HL-60 (cell line): Measurements from ENCODE around the gene SPOCK2.
A peak's percentile ranks its signal among the peaks of the same experiment; 100 is the strongest.

Experiments
- DNase-seq, 2 experiments: peaks; one replicate each; pipeline ENCODE4 v3.0.0-alpha.2; 2010 to 2020; ENCODE audit warnings: low read depth in 1 of 2, low spot score in 1 of 2
- H3K27ac ChIP-seq: fragments of 250-450 bp; sonication (Bioruptor Pico); replicated peaks from 2 replicates; pipeline ENCODE4 v1.5.1; 2020; ENCODE audit warnings: mild to moderate bottlenecking, moderate library complexity
- H3K27me3 ChIP-seq: fragments of 250-450 bp; sonication (Bioruptor Pico); 2 replicates; pipeline ENCODE4 v1.5.1; 2021; ENCODE audit warnings: mild to moderate bottlenecking, moderate library complexity; ENCODE audit not compliant: insufficient read depth, poor library complexity, severe bottlenecking
- H3K4me3 ChIP-seq: replicated peaks from 2 replicates; pipeline ENCODE4 v1.5.1; 2011; ENCODE audit warnings: mild to moderate bottlenecking, control low read depth, low read length; ENCODE audit not compliant: insufficient read depth
- CTCF ChIP-seq: IDR thresholded peaks from one replicate; pipeline ENCODE4 v1.5.1; 2011; ENCODE audit warnings: low read length, control low read depth, inconsistent platforms; ENCODE audit not compliant: insufficient read depth
- GABPA ChIP-seq: IDR thresholded peaks from 2 replicates; pipeline ENCODE4 v1.6.1; 2012; ENCODE audit warnings: low read depth
- POLR2AphosphoS5 ChIP-seq: IDR thresholded peaks from 2 replicates; pipeline ENCODE4 v1.6.1; 2012; ENCODE audit warnings: low read depth
- SPI1 ChIP-seq: IDR thresholded peaks from 2 replicates; pipeline ENCODE4 v1.6.1; 2012; ENCODE audit warnings: low read depth, mild to moderate bottlenecking, borderline replicate concordance
- TF ChIP-seq, protein P1 (sequence below): IDR thresholded peaks from 2 replicates; pipeline ENCODE4 v1.6.1; 2012; ENCODE audit warnings: low read depth; ENCODE audit not compliant: insufficient replicate concordance

SPOCK2 gene

DNA sequence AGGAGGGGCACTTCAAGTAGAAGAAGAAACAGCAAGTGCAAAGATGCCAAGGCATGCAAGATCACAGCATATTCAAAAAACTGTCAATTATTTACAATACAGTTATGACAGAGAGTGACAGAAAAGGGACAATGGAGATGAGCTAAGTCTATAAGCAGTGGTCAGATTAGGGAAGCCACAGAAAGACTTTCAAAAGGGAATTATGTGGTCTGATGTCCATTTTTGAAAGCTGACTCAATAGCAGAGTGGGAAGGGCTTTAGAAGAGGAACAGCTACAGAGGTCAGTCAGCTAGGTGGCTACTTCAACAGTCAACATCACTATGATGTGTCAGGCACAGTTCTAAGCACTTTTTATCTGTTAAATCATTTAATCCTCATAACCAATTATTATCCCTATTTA lies 45.2 kb upstream of the SPOCK2 start:
- no peaks in the 10 kb centered on the region for H3K27me3 ChIP-seq
- DNase-seq, result peak; percentile 4 to 23
- TF ChIP-seq SPI1 (peak; percentile 16; the same call in 1 of the 2 replicates), POLR2AphosphoS5 (no peak), GABPA (no peak)
- no peak overlapping the region for H3K27ac ChIP-seq
- H3K4me3 ChIP-seq, result no peak overlapping the region

- TF ChIP-seq POLR2AphosphoS5 (no peak), GABPA (no peak), CTCF (no peak), SPI1 (no peak)
- TF ChIP-seq, protein P1, sequence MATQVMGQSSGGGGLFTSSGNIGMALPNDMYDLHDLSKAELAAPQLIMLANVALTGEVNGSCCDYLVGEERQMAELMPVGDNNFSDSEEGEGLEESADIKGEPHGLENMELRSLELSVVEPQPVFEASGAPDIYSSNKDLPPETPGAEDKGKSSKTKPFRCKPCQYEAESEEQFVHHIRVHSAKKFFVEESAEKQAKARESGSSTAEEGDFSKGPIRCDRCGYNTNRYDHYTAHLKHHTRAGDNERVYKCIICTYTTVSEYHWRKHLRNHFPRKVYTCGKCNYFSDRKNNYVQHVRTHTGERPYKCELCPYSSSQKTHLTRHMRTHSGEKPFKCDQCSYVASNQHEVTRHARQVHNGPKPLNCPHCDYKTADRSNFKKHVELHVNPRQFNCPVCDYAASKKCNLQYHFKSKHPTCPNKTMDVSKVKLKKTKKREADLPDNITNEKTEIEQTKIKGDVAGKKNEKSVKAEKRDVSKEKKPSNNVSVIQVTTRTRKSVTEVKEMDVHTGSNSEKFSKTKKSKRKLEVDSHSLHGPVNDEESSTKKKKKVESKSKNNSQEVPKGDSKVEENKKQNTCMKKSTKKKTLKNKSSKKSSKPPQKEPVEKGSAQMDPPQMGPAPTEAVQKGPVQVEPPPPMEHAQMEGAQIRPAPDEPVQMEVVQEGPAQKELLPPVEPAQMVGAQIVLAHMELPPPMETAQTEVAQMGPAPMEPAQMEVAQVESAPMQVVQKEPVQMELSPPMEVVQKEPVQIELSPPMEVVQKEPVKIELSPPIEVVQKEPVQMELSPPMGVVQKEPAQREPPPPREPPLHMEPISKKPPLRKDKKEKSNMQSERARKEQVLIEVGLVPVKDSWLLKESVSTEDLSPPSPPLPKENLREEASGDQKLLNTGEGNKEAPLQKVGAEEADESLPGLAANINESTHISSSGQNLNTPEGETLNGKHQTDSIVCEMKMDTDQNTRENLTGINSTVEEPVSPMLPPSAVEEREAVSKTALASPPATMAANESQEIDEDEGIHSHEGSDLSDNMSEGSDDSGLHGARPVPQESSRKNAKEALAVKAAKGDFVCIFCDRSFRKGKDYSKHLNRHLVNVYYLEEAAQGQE, result no peak
- Histone ChIP-seq H3K27ac (no peak overlapping the region), H3K27me3 (no peaks in the 10 kb centered on the region), H3K4me3 (no peak overlapping the region)
- no peak for DNase-seq
Observed at GRCh38 chr10:72132854-72133253, 44.5 kb upstream of the SPOCK2 start.

- no peaks in the 10 kb centered on the region for H3K27me3 ChIP-seq
- no peak overlapping the region for H3K27ac ChIP-seq
- no peak overlapping the region for H3K4me3 ChIP-seq
- TF ChIP-seq GABPA (no peak), CTCF (no peak), SPI1 (no peak), POLR2AphosphoS5 (no peak)
- TF ChIP-seq, protein P1, result no peak
- no peak for DNase-seq
Observed at GRCh38 chr10:72127571-72127970, 39.2 kb upstream of the SPOCK2 start.

- no peak overlapping the region for H3K4me3 ChIP-seq
Observed at GRCh38 chr10:72126872-72127232, 38.5 kb upstream of the SPOCK2 start.

More at GRCh38 chr10:72126872-72127232, 38.5 kb upstream of the SPOCK2 start:
- Histone ChIP-seq H3K27ac (no peak overlapping the region), H3K27me3 (no peaks in the 10 kb centered on the region)
- no peak for DNase-seq
- TF ChIP-seq GABPA (no peak), SPI1 (no peak), POLR2AphosphoS5 (no peak), CTCF (no peak)
- TF ChIP-seq, protein P1, result no peak
